Glutamatergic neuron (in vitro differentiated cells): ENCODE measurements around the gene PRDM16. TPM values are rescaled to one million over a fixed set of nuclear protein-coding genes. Genes with fewer than 3 reads are reported as not detected.

ENCODE experiments used
- DNase-seq: peaks from one replicate; pipeline ENCODE4 v3.0.0; 2022
- H3K27ac Mint-ChIP-seq: one replicate; pipeline ENCODE4 v1.8.0; 2020; ENCODE audit warnings: mild to moderate bottlenecking, mixed read lengths, inconsistent platforms; ENCODE audit not compliant: unreplicated experiment
- H3K27me3 Mint-ChIP-seq: one replicate; pipeline ENCODE4 v1.8.0; 2020; ENCODE audit warnings: mild to moderate bottlenecking, moderate library complexity, mixed read lengths, inconsistent platforms; ENCODE audit not compliant: unreplicated experiment
- H3K36me3 Mint-ChIP-seq: one replicate; pipeline ENCODE4 v1.8.0; 2020; ENCODE audit warnings: mild to moderate bottlenecking, mixed read lengths, inconsistent platforms; ENCODE audit not compliant: unreplicated experiment
- H3K4me1 Mint-ChIP-seq: one replicate; pipeline ENCODE4 v1.8.0; 2020; ENCODE audit warnings: mild to moderate bottlenecking, low read depth, mixed read lengths, inconsistent platforms; ENCODE audit not compliant: unreplicated experiment
- H3K4me3 Mint-ChIP-seq: one replicate; pipeline ENCODE4 v1.8.0; 2020; ENCODE audit warnings: mild to moderate bottlenecking, mixed read lengths, inconsistent platforms; ENCODE audit not compliant: unreplicated experiment
- H3K9me3 Mint-ChIP-seq: one replicate; pipeline ENCODE4 v1.8.0; 2020; ENCODE audit warnings: mild to moderate bottlenecking, moderate library complexity, mixed read lengths, inconsistent platforms; ENCODE audit not compliant: unreplicated experiment
- CTCF ChIP-seq: fragments of 200-600 bp; sonication (generic); IDR thresholded peaks from one replicate; pipeline ENCODE4 v1.5.0; 2021; ENCODE audit not compliant: partially characterized antibody, unreplicated experiment
- total RNA-seq: library from RNA; stranded (reverse); fragmentation: NEBNext Ultra II Directional; extraction: Animal tissue kit (Norgen Biotek cat#: 25700); gene quantifications from one replicate; pipeline ENCODE4 v1.2.1, GENCODE V29; 2021; ENCODE audit not compliant: unreplicated experiment

The PRDM16 gene
- total RNA-seq, 1 donor from 2014 or later, result 0.07 TPM

- Mint-ChIP-seq H3K4me1 (no peaks in the 10 kb centered on the region), H3K27ac (no peak overlapping the region)
- no peak for DNase-seq
These were observed 277.5 kb downstream of the PRDM16 start for GRCh38 chr1:3346478-3346877.

GRCh38 chr1:3347257-3348020 is 278.4 kb downstream of the PRDM16 start:
- Mint-ChIP-seq H3K27ac (no peak overlapping the region), H3K36me3 (peaks cover 11% of the 10 kb centered on the region), H3K27me3 (peaks cover 6% of the 10 kb centered on the region), H3K4me3 (no peak overlapping the region), H3K9me3 (peaks cover 6% of the 10 kb centered on the region), H3K4me1 (peaks cover 5% of the 10 kb centered on the region)
- TF ChIP-seq CTCF, result no peak
- no peak for DNase-seq

More at GRCh38 chr1:3346478-3346877, 277.5 kb downstream of the PRDM16 start:
- Mint-ChIP-seq H3K4me3 (no peak overlapping the region), H3K36me3 (peaks cover 11% of the 10 kb centered on the region), H3K27me3 (peaks cover 5% of the 10 kb centered on the region), H3K9me3 (peaks cover 5% of the 10 kb centered on the region)
- TF ChIP-seq CTCF, result no peak

GRCh38 chr1:3348196-3348865 is 279.3 kb downstream of the PRDM16 start:
- H3K4me3 Mint-ChIP-seq, result no peak overlapping the region
- H3K9me3 Mint-ChIP-seq, result peaks cover 7% of the 10 kb centered on the region
- TF ChIP-seq CTCF, result no peak
- peaks cover 7% of the 10 kb centered on the region for H3K27me3 Mint-ChIP-seq
- DNase-seq, result no peak
- no peak overlapping the region for H3K27ac Mint-ChIP-seq
- peaks cover 8% of the 10 kb centered on the region for H3K4me1 Mint-ChIP-seq
- peaks cover 11% of the 10 kb centered on the region for H3K36me3 Mint-ChIP-seq

GRCh38 chr1:3349161-3349967 is 280.4 kb downstream of the PRDM16 start:
- Mint-ChIP-seq H3K9me3 (peaks cover 4% of the 10 kb centered on the region), H3K4me1 (peaks cover 8% of the 10 kb centered on the region), H3K27ac (no peak overlapping the region), H3K27me3 (peaks cover 4% of the 10 kb centered on the region), H3K4me3 (no peak overlapping the region), H3K36me3 (peaks cover 4% of the 10 kb centered on the region)
- TF ChIP-seq CTCF, result no peak
- DNase-seq, result no peak
